ENCODE measurements around the gene ETS1.

ETS1 gene

GRCh38 chr11:128481135-128481534 is 106.2 kb downstream of the ETS1 start:
- ChIA-PET POLR2A (ENCODE audit: low non-redundant PET) (no interaction called here), CTCF (interaction anchor here (0.6 to 1.0 kb wide), 3 partner anchors 52 to 101 kb away, joined by 3 to 5 read pairs (median 4); no protein-coding TSS in a partner anchor)
- no peak overlapping the region for H3K27ac ChIP-seq
- no peak for TF ChIP-seq CTCF (conservative IDR thresholded peaks at IDR 0.05; ENCODE audit: low read depth)
- DNase-seq (ENCODE audit: low spot score), result no peak

GRCh38 chr11:128480665-128481064 is 106.7 kb downstream of the ETS1 start:
- H3K27ac ChIP-seq, result peak overlapping the region; percentile 44; the same call in 1 of the 2 replicates
- no peak for DNase-seq (ENCODE audit: low spot score)
- ChIA-PET CTCF (interaction anchor here (0.6 to 1.0 kb wide), 3 partner anchors 52 to 102 kb away, joined by 3 to 5 read pairs (median 4); no protein-coding TSS in a partner anchor), POLR2A (ENCODE audit: low non-redundant PET) (no interaction called here)
- no peak for TF ChIP-seq CTCF (conservative IDR thresholded peaks at IDR 0.05; ENCODE audit: low read depth)

- TF ChIP-seq CTCF (conservative IDR thresholded peaks at IDR 0.05; ENCODE audit: low read depth), result no peak
- peak overlapping the region; percentile 44; the same call in 1 of the 2 replicates for H3K27ac ChIP-seq
- no peak for DNase-seq (ENCODE audit: low spot score)
- ChIA-PET POLR2A (ENCODE audit: low non-redundant PET) (no interaction called here), CTCF (interaction anchor here (1.0 to 1.1 kb wide), 2 partner anchors 15 to 51 kb away, joined by 3 read pairs; no protein-coding TSS in a partner anchor)
Observed at GRCh38 chr11:128480066-128480465, 107.3 kb downstream of the ETS1 start.

GRCh38 chr11:128479144-128479543 is 108.2 kb downstream of the ETS1 start:
- no peak overlapping the region for H3K27ac ChIP-seq
- no peak for TF ChIP-seq CTCF (conservative IDR thresholded peaks at IDR 0.05; ENCODE audit: low read depth)
- ChIA-PET POLR2A (ENCODE audit: low non-redundant PET) (interaction anchor here (0.6 kb wide), 1 partner anchor 177 kb away, joined by 8 read pairs; no protein-coding TSS in a partner anchor), CTCF (interaction anchor here (1.1 kb wide), 1 partner anchor 16 kb away, joined by 3 read pairs; no protein-coding TSS in a partner anchor)
- no peak for DNase-seq (ENCODE audit: low spot score)

GRCh38 chr11:128478305-128478704 is 109.1 kb downstream of the ETS1 start:
- H3K27ac ChIP-seq, result no peak overlapping the region
- TF ChIP-seq CTCF (conservative IDR thresholded peaks at IDR 0.05; ENCODE audit: low read depth), result no peak
- DNase-seq (ENCODE audit: low spot score), result no peak
- POLR2A ChIA-PET (ENCODE audit: low non-redundant PET), result no interaction called here
- CTCF ChIA-PET, result no interaction called here

- TF ChIP-seq CTCF (conservative IDR thresholded peaks at IDR 0.05; ENCODE audit: low read depth), result no peak
- POLR2A ChIA-PET (ENCODE audit: low non-redundant PET), result no interaction called here
- CTCF ChIA-PET, result no interaction called here
Observed at GRCh38 chr11:128477811-128478210, 109.5 kb downstream of the ETS1 start.

More at GRCh38 chr11:128477811-128478210, 109.5 kb downstream of the ETS1 start:
- no peak for DNase-seq (ENCODE audit: low spot score)
- H3K27ac ChIP-seq, result no peak overlapping the region
